ENCODE data around the gene SLC6A4. TPM values are rescaled to one million over a fixed set of nuclear protein-coding genes. Genes with fewer than 3 reads are reported as not detected.

Gene SLC6A4
- polyA plus RNA-seq, 1 of the 3 experiments (the other 2 are of a cell fraction), result 0.12 TPM

DNA sequence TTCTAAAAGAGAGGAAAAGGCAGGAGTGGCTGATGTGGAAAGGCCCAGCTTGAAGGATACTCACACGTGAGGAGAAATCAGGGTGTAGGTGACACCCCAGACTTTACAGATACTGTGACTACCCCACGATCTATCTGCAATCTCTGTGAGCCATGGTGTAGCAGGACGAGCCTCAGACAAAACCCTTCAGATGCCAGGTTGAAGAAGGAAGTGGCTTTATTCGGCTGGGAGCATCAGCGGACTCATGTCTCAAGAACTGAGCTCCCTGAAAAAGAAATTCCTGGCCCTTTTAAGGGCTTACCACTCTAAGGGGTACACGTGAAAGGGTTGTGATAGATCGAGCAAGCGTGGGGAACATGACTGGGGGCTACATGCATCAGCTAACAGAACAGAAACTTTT lies 4.7 kb upstream of the SLC6A4 start:
- no peak overlapping the region for H3K4me3 ChIP-seq (ENCODE audit: low read depth in 2 of 2, low read length in 1 of 2)
- CTCF ChIA-PET, result interaction anchor here (1.1 to 6.0 kb wide), 3 partner anchors 96 to 136 kb away, joined by 3 to 65 read pairs (median 6); no protein-coding TSS in a partner anchor
- no peak overlapping the region for H3K27ac ChIP-seq (ENCODE audit: low read depth in 2 of 2, low read length in 1 of 2)
- H3K4me2 ChIP-seq, result no peak overlapping the region
- H3K79me2 ChIP-seq (ENCODE audit: insufficient read depth), result no peaks in the 10 kb centered on the region
- no peak overlapping the region for H2AFZ ChIP-seq (ENCODE audit: low read depth)
- no peak overlapping the region for H3K9ac ChIP-seq
- H3F3A ChIP-seq (replicated peaks; ENCODE audit: insufficient read depth), result no peaks in the 10 kb centered on the region
- no peaks in the 10 kb centered on the region for H4K20me1 ChIP-seq (ENCODE audit: insufficient read depth)
- H3K27me3 ChIP-seq (ENCODE audit: insufficient read depth), result peaks cover 11% of the 10 kb centered on the region
- TF ChIP-seq CTCF (IDR thresholded peaks at IDR 0.05) (no peak), RXRA (IDR thresholded peaks at IDR 0.05; ENCODE audit: borderline replicate concordance, low read depth) (no peak), SMC3 (IDR thresholded peaks at IDR 0.05; ENCODE audit: low read depth, low read length) (no peak), JUND (IDR thresholded peaks at IDR 0.05) (no peak), SIN3A (IDR thresholded peaks at IDR 0.05; ENCODE audit: borderline replicate concordance, low read depth, low read length) (no peak), RFX5 (IDR thresholded peaks at IDR 0.05; ENCODE audit: low read length) (no peak), EZH2phosphoT487 (IDR thresholded peaks at IDR 0.05; ENCODE audit: borderline replicate concordance, low read depth) (no peak), EP300 (IDR thresholded peaks at IDR 0.05; ENCODE audit: borderline replicate concordance in 1 of 2, low read depth in 1 of 2, low read length in 1 of 2) (no peak), RAD21 (IDR thresholded peaks at IDR 0.05; ENCODE audit: low read length) (no peak), CHD2 (IDR thresholded peaks at IDR 0.05; ENCODE audit: low read length, partially characterized antibody) (no peak), ZBTB33 (IDR thresholded peaks at IDR 0.05; ENCODE audit: borderline replicate concordance, low read depth) (no peak), TAF1 (IDR thresholded peaks at IDR 0.05; ENCODE audit: borderline replicate concordance, low read depth, low read length) (no peak), FOXM1 (IDR thresholded peaks at IDR 0.05; ENCODE audit: low read depth) (no peak), RCOR1 (IDR thresholded peaks at IDR 0.05; ENCODE audit: low read length) (no peak)
- POLR2A ChIA-PET, result no interaction called here
- WGBS (ENCODE audit: low lambda C conversion rate), result 85% methylated on average over 8 of the region's 8 CpGs
- no peaks in the 10 kb centered on the region for H3K36me3 ChIP-seq (replicated peaks in 1 of 2; ENCODE audit: control insufficient read depth in 1 of 2, insufficient read depth in 2 of 2, low read length in 1 of 2)
- no peaks in the 10 kb centered on the region for H3K9me3 ChIP-seq
- peaks cover 1 to 8% of the 10 kb centered on the region in 2 experiments; a peak in 1 of 4 replicates for H3K4me1 ChIP-seq (ENCODE audit: control insufficient read depth in 1 of 2, insufficient read depth in 2 of 2, low read depth in 1 of 2, low read length in 1 of 2)
- no peaks in the 10 kb centered on the region for H3K9me2 ChIP-seq
- DNase-seq, result no peak

DNA sequence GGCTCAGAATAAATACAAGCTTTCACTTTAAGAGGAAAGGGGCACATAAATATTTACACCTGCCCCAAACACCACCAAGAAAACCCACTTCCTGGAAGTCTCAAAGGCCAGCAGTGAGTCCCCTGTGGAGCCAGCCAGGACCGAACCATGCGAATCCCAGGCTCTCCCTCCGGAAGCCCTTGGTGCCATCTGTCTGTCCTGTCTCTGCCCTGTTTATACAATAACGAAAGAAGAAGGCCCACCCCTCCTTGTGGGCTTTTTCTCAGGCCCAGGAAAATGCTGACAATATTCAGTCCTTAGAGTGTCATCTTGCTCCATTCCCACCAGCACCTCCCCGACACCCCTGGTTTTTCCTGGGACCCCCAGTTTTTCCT lies 3.6 kb upstream of the SLC6A4 start:
- POLR2A ChIA-PET, result no interaction called here
- no peak for DNase-seq
- H3K4me3 ChIP-seq (ENCODE audit: low read depth in 2 of 2, low read length in 1 of 2), result no peak overlapping the region
- H3K9me3 ChIP-seq, result no peaks in the 10 kb centered on the region
- H3K36me3 ChIP-seq (replicated peaks in 1 of 2; ENCODE audit: control insufficient read depth in 1 of 2, insufficient read depth in 2 of 2, low read length in 1 of 2), result no peaks in the 10 kb centered on the region
- no peaks in the 10 kb centered on the region for H3K79me2 ChIP-seq (ENCODE audit: insufficient read depth)
- no peak overlapping the region for H2AFZ ChIP-seq (ENCODE audit: low read depth)
- H4K20me1 ChIP-seq (ENCODE audit: insufficient read depth), result no peaks in the 10 kb centered on the region
- no peak overlapping the region for H3K27ac ChIP-seq (ENCODE audit: low read depth in 2 of 2, low read length in 1 of 2)
- no peak for TF ChIP-seq EZH2phosphoT487 (IDR thresholded peaks at IDR 0.05; ENCODE audit: borderline replicate concordance, low read depth)
- no peak for TF ChIP-seq GABPA (IDR thresholded peaks at IDR 0.05; ENCODE audit: low read depth)
- TF ChIP-seq IRF3 (IDR thresholded peaks at IDR 0.05; ENCODE audit: low read depth, low read length), result no peak
- no peak for TF ChIP-seq CTCF (IDR thresholded peaks at IDR 0.05)
- TF ChIP-seq CHD2 (IDR thresholded peaks at IDR 0.05; ENCODE audit: low read length, partially characterized antibody), result no peak
- no peak for TF ChIP-seq RXRA (IDR thresholded peaks at IDR 0.05; ENCODE audit: borderline replicate concordance, low read depth)
- TF ChIP-seq MEF2A (IDR thresholded peaks at IDR 0.05; ENCODE audit: borderline replicate concordance, low read depth), result no peak
- no peak for TF ChIP-seq EP300 (IDR thresholded peaks at IDR 0.05; ENCODE audit: borderline replicate concordance in 1 of 2, low read depth in 1 of 2, low read length in 1 of 2)
- no peak for TF ChIP-seq YY1 (IDR thresholded peaks at IDR 0.05; ENCODE audit: low read depth)
- TF ChIP-seq RAD21 (IDR thresholded peaks at IDR 0.05; ENCODE audit: low read length), result no peak
- no peaks in the 10 kb centered on the region for H3F3A ChIP-seq (replicated peaks; ENCODE audit: insufficient read depth)
- H3K4me2 ChIP-seq, result no peak overlapping the region
- peaks cover 21% of the 10 kb centered on the region for H3K27me3 ChIP-seq (ENCODE audit: insufficient read depth)
- H3K4me1 ChIP-seq (ENCODE audit: control insufficient read depth in 1 of 2, insufficient read depth in 2 of 2, low read depth in 1 of 2, low read length in 1 of 2), result peaks cover 0 to 8% of the 10 kb centered on the region in 2 experiments; a peak in 1 of 4 replicates
- CTCF ChIA-PET, result interaction anchor here (1.1 to 6.0 kb wide), 3 partner anchors 98 to 135 kb away, joined by 3 to 65 read pairs (median 6); no protein-coding TSS in a partner anchor
- 83% methylated on average over 3 of the region's 5 CpGs for WGBS (ENCODE audit: low lambda C conversion rate)
- no peaks in the 10 kb centered on the region for H3K9me2 ChIP-seq
- H3K9ac ChIP-seq, result no peak overlapping the region
